CD14-positive monocyte (primary cell): ENCODE measurements around the gene PIGL. TPM values are rescaled to one million over a fixed set of nuclear protein-coding genes. Genes with fewer than 3 reads are reported as not detected.

Source experiments
- DNase-seq, 3 donors: peaks; one replicate each; pipeline ENCODE4 v3.0.0-alpha.2; 2011 to 2022
- H2AFZ ChIP-seq: 2 replicates; pipeline ENCODE4 v1.6.0; 2012; ENCODE audit warnings: mild to moderate bottlenecking, low read depth, low read length, inconsistent platforms; ENCODE audit not compliant: insufficient read depth, poor library complexity, severe bottlenecking
- H3K27ac ChIP-seq, 2 donors: 1 replicate in 1 of 2; 2 replicates in 1 of 2; pipeline ENCODE4 v1.5.1; 2012 to 2013; ENCODE audit warnings: low read length in 2 of 2, control low read depth in 1 of 2, inconsistent platforms in 1 of 2, low read depth in 1 of 2, mild to moderate bottlenecking in 1 of 2
- H3K27me3 ChIP-seq, 2 donors: one replicate each; pipeline versions ENCODE4 v1.6.0 to v1.6.1; 2011 to 2013; ENCODE audit warnings: low read length in 2 of 2; ENCODE audit not compliant: control insufficient read depth in 2 of 2, insufficient read depth in 2 of 2
- H3K36me3 ChIP-seq, 2 donors: replicated peaks in 1 of 2; 1 replicate in 1 of 2; 2 replicates in 1 of 2; pipeline versions ENCODE4 v1.5.1 to v1.6.1; 2012 to 2013; ENCODE audit warnings: low read length in 2 of 2, control low read depth in 1 of 2, inconsistent platforms in 1 of 2, mild to moderate bottlenecking in 1 of 2; ENCODE audit not compliant: insufficient read depth in 2 of 2, control insufficient read depth in 1 of 2
- H3K4me1 ChIP-seq, 2 donors: 1 replicate in 1 of 2; 2 replicates in 1 of 2; pipeline versions ENCODE4 v1.5.1 to v1.6.1; 2012 to 2013; ENCODE audit warnings: low read length in 2 of 2, control low read depth in 1 of 2, inconsistent platforms in 1 of 2, mild to moderate bottlenecking in 1 of 2, moderate library complexity in 1 of 2; ENCODE audit not compliant: insufficient read depth in 2 of 2, control insufficient read depth in 1 of 2
- H3K4me2 ChIP-seq: replicated peaks from 2 replicates; pipeline ENCODE3; 2012; ENCODE audit warnings: low read length, moderate library complexity, mild to moderate bottlenecking; ENCODE audit not compliant: poor library complexity, severe bottlenecking; ENCODE audit errors: extremely low read depth
- H3K4me3 ChIP-seq, 3 experiments: fragments of 200-600 bp in 1 of 3; sonication (generic) in 1 of 3; replicated peaks in 1 of 3; 1 replicate in 2 of 3; 2 replicates in 1 of 3; pipeline ENCODE4 v1.5.1; 2011 to 2013; ENCODE audit warnings: low read length in 3 of 3, mild to moderate bottlenecking in 3 of 3, control low read depth in 2 of 3, low read depth in 2 of 3, inconsistent platforms in 1 of 3, moderate library complexity in 1 of 3
- H3K79me2 ChIP-seq: 2 replicates; pipeline ENCODE4 v1.6.0; 2012; ENCODE audit warnings: mild to moderate bottlenecking, control low read depth, inconsistent platforms, low read length, moderate library complexity; ENCODE audit not compliant: insufficient read depth
- H3K9ac ChIP-seq: 2 replicates; pipeline ENCODE4 v1.6.0; 2017; ENCODE audit warnings: low read length, mild to moderate bottlenecking; ENCODE audit not compliant: insufficient read depth, poor library complexity, severe bottlenecking
- H3K9me3 ChIP-seq, 2 donors: replicated peaks in 1 of 2; 1 replicate in 1 of 2; 2 replicates in 1 of 2; pipeline versions ENCODE4 v1.5.1 to v1.6.1; 2012 to 2013; ENCODE audit warnings: low read length in 2 of 2, control low read depth in 1 of 2; ENCODE audit not compliant: control insufficient read depth in 1 of 2, insufficient read depth in 1 of 2
- H4K20me1 ChIP-seq: 2 replicates; pipeline ENCODE4 v1.6.0; 2012; ENCODE audit warnings: mild to moderate bottlenecking, low read length, control low read depth, moderate library complexity; ENCODE audit not compliant: insufficient read depth
- H3K27ac Mint-ChIP-seq, 7 donors: one replicate each; pipeline ENCODE4 v1.8.0; 2020; ENCODE audit warnings: mild to moderate bottlenecking in 7 of 7, mixed read lengths in 7 of 7, moderate library complexity in 6 of 7, inconsistent platforms in 2 of 7
- H3K27me3 Mint-ChIP-seq, 3 donors: one replicate each; pipeline ENCODE4 v1.8.0; 2021 to 2022; ENCODE audit warnings: low read depth in 3 of 3, mild to moderate bottlenecking in 3 of 3, mixed read lengths in 3 of 3, moderate library complexity in 3 of 3, inconsistent platforms in 1 of 3
- H3K36me3 Mint-ChIP-seq, 2 donors: one replicate each; pipeline ENCODE4 v1.8.0; 2020; ENCODE audit warnings: mixed read lengths in 2 of 2, inconsistent platforms in 1 of 2, mild to moderate bottlenecking in 1 of 2
- H3K4me1 Mint-ChIP-seq: one replicate; pipeline ENCODE4 v1.8.0; 2020; ENCODE audit warnings: mild to moderate bottlenecking, mixed read lengths
- H3K4me3 Mint-ChIP-seq, 2 donors: one replicate each; pipeline ENCODE4 v1.8.0; 2020; ENCODE audit warnings: mild to moderate bottlenecking in 2 of 2, mixed read lengths in 2 of 2, moderate library complexity in 1 of 2
- H3K9me3 Mint-ChIP-seq, 7 donors: one replicate each; pipeline ENCODE4 v1.8.0; 2020 to 2022; ENCODE audit warnings: mixed read lengths in 7 of 7, mild to moderate bottlenecking in 6 of 7, moderate library complexity in 6 of 7, inconsistent platforms in 2 of 7
- WGBS: methylation state at CpG from one replicate; pipeline ENCODE4 v1.1.5; 2013; ENCODE audit warnings: missing lambda C conversion rate; ENCODE audit not compliant: insufficient coverage; 5-methylcytosine and 5-hydroxymethylcytosine counted together
- intact Hi-C, 2 donors: fragments of 100-400 bp; cut with micrococcal nuclease; formaldehyde crosslinking; loops; one replicate each; pipeline versions ENCODE4 v1.15.0 to v1.15.1; 2023
- polyA plus RNA-seq, 3 donors: library from polyadenylated mRNA; depleted of rRNA in 1 of 3; unstranded in 2 of 3; stranded (reverse) in 1 of 3; fragments of 300-500 nt in 2 of 3; fragments of >200 nt in 1 of 3; fragmentation: Illumina TruSeq in 2 of 3; gene quantifications; 1 replicate in 2 of 3; 2 replicates in 1 of 3; pipeline ENCODE4 v1.2.3, GENCODE V29; 2012 to 2021
- TF ChIP-seq, protein P1 (sequence below): fragments of 200-600 bp; IDR thresholded peaks from one replicate; pipeline ENCODE4 v1.8.0; 2022; ENCODE audit warnings: antibody characterized with exemption, mild to moderate bottlenecking

PIGL gene
- polyA plus RNA-seq, 3 donors = 3.6 to 44.2 (median 4.0) TPM

DNA sequence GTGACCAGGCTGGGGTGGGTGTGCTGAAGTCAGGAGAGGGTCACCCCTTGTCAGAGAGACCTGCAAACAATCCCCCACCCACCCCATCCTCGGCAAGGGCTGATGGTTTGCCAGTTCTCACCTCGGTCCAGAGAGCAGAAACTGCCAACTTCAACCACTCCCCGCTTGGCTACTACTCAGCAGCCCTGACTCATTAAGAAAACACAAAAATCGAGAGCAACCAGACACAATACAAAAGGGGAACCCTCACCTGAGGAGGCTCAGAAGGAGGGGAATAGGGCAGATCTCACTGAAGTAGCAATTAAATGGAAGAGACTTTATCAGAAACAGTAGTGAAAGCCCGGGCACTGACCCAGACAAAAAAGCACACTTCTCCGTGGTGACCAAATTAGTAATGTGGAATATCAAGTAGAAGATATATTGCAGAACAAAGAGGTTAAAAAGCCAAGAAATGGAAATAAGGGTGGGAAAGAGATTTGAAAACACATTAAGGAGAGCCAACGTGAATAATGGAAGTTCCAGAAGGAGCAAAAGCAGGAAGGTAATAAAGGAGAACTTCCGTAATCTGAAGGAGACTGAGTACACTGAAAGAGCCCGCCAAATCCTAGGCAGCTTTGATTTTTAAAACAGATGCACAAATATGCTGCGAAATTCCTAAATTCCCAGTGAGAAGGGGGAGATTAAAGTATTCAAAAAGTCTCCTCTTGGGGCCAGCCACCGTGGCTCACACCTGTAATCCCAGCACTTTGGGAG is 112.7 kb downstream of the PIGL start:
- Histone ChIP-seq H3K9ac (no peak overlapping the region), H3K79me2 (no peaks in the 10 kb centered on the region), H3K9me3 (no peaks in the 10 kb centered on the region), H3K4me2 (no peak overlapping the region), H3K27ac (no peak overlapping the region), H2AFZ (no peak overlapping the region), H3K27me3 (no peaks in the 10 kb centered on the region), H3K4me3 (no peak overlapping the region), H4K20me1 (no peaks in the 10 kb centered on the region), H3K36me3 (peaks cover 14 to 19% of the 10 kb centered on the region in 2 donors), H3K4me1 (no peaks in the 10 kb centered on the region)
- WGBS = 89% methylated on average over 6 of the region's 11 CpGs
- intact Hi-C loops = no loop called here
- no peaks in the 10 kb centered on the region for H3K9me3 Mint-ChIP-seq
- H3K27me3 Mint-ChIP-seq = peaks cover 0 to 2% (median 0%) of the 10 kb centered on the region in 3 donors
- peaks cover 11 to 14% of the 10 kb centered on the region in 2 donors for H3K36me3 Mint-ChIP-seq
- no peak overlapping the region for H3K4me3 Mint-ChIP-seq
- H3K4me1 Mint-ChIP-seq = no peaks in the 10 kb centered on the region
- TF ChIP-seq, protein P1, sequence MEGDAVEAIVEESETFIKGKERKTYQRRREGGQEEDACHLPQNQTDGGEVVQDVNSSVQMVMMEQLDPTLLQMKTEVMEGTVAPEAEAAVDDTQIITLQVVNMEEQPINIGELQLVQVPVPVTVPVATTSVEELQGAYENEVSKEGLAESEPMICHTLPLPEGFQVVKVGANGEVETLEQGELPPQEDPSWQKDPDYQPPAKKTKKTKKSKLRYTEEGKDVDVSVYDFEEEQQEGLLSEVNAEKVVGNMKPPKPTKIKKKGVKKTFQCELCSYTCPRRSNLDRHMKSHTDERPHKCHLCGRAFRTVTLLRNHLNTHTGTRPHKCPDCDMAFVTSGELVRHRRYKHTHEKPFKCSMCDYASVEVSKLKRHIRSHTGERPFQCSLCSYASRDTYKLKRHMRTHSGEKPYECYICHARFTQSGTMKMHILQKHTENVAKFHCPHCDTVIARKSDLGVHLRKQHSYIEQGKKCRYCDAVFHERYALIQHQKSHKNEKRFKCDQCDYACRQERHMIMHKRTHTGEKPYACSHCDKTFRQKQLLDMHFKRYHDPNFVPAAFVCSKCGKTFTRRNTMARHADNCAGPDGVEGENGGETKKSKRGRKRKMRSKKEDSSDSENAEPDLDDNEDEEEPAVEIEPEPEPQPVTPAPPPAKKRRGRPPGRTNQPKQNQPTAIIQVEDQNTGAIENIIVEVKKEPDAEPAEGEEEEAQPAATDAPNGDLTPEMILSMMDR = no peak
- DNase-seq = no peak
- H3K27ac Mint-ChIP-seq = peak overlapping the region in 1 of 7 donors; percentile 58

DNA sequence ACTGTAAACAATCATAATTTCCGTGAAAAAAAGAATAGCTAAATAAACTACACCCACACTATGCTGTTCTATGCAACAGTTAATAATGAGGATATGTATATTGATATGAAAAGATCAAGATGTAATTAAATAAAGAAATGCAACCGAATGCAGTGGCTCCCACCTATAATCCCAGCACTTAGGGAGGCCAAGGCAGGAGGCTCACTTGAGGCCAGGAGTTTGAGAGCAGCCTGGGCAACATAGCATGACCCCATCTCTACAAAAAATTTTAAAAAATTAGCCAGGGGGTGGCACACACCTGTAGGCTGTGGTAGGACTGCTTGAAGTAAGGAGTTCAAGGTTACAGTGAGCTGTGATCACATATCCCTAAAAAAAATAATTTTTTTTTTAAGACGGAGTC is 121.4 kb downstream of the PIGL start:
- H3K4me2 ChIP-seq = no peak overlapping the region
- Mint-ChIP-seq H3K27ac (no peak overlapping the region), H3K4me1 (no peaks in the 10 kb centered on the region), H3K4me3 (no peak overlapping the region), H3K9me3 (no peaks in the 10 kb centered on the region), H3K27me3 (no peaks in the 10 kb centered on the region), H3K36me3 (peaks cover 8 to 9% of the 10 kb centered on the region in 2 donors)
- no peaks in the 10 kb centered on the region for H3K4me1 ChIP-seq
- peaks cover 0 to 6% of the 10 kb centered on the region in 2 donors for H3K36me3 ChIP-seq
- TF ChIP-seq, protein P1 = no peak
- no peaks in the 10 kb centered on the region for H4K20me1 ChIP-seq
- no CpG with 5 or more reads among the region's 3 CpGs for WGBS
- intact Hi-C loops = no loop called here
- no peak overlapping the region for H3K27ac ChIP-seq
- H3K79me2 ChIP-seq = no peaks in the 10 kb centered on the region
- no peaks in the 10 kb centered on the region for H3K9me3 ChIP-seq
- no peak for DNase-seq
- H3K27me3 ChIP-seq = no peaks in the 10 kb centered on the region
- H3K4me3 ChIP-seq = no peak overlapping the region
- H2AFZ ChIP-seq = no peak overlapping the region
- no peak overlapping the region for H3K9ac ChIP-seq
